ENCODE measurements around the gene MIPEP.

DNA sequence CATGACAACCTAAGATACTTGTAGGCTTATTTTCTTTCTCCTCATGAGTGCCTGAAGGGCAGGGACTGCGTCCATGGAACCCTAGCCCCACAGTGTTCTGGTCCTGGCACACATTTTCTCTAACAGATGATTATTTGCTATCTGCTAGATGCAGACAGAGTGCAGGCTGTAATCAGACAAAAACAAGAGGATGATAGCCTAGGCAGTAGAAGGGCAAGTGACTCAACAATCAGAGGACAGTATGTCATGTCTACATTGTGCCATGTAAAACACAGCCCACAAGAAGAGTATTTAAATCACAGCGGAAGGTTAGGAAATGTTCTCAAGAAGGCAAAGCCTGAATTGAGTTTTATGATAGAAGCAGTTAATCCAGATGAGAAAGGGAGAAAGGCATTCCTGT lies 29.3 kb downstream of the MIPEP start:
- TF ChIP-seq, protein P1, sequence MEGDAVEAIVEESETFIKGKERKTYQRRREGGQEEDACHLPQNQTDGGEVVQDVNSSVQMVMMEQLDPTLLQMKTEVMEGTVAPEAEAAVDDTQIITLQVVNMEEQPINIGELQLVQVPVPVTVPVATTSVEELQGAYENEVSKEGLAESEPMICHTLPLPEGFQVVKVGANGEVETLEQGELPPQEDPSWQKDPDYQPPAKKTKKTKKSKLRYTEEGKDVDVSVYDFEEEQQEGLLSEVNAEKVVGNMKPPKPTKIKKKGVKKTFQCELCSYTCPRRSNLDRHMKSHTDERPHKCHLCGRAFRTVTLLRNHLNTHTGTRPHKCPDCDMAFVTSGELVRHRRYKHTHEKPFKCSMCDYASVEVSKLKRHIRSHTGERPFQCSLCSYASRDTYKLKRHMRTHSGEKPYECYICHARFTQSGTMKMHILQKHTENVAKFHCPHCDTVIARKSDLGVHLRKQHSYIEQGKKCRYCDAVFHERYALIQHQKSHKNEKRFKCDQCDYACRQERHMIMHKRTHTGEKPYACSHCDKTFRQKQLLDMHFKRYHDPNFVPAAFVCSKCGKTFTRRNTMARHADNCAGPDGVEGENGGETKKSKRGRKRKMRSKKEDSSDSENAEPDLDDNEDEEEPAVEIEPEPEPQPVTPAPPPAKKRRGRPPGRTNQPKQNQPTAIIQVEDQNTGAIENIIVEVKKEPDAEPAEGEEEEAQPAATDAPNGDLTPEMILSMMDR (IDR thresholded peaks at IDR 0.05; ENCODE audit: low read depth, low read length), result no peak
- TF ChIP-seq POLR2A (IDR thresholded peaks at IDR 0.05; ENCODE audit: extremely low read depth, insufficient read length), result no peak
